Uterus (tissue), 4 donors: ENCODE results near the gene C1orf198. TPM values are rescaled to one million over a fixed set of nuclear protein-coding genes. Genes with fewer than 3 reads are reported as not detected.

Experiments used
- DNase-seq, 2 donors: peaks; one replicate each; pipeline ENCODE4 v3.0.0-alpha.2; 2019 to 2020
- H3K27ac ChIP-seq, 2 donors: fragments of 200-600 bp; sonication (generic); 1 replicate in 1 of 2; 2 replicates in 1 of 2; pipeline ENCODE4 v1.5.1; 2016 to 2018
- H3K27me3 ChIP-seq, 2 donors: fragments of 200-600 bp; sonication (generic); one replicate each; pipeline ENCODE4 v1.5.1; 2018 to 2019; ENCODE audit warnings: control low read depth in 1 of 2
- H3K36me3 ChIP-seq, 2 donors: fragments of 200-600 bp; sonication (generic); one replicate each; pipeline ENCODE4 v1.5.1; 2019; ENCODE audit warnings: control low read depth in 1 of 2
- H3K4me1 ChIP-seq, 2 donors: fragments of 200-600 bp; sonication (generic); one replicate each; pipeline ENCODE4 v1.5.1; 2018 to 2019; ENCODE audit warnings: control low read depth in 1 of 2
- H3K4me3 ChIP-seq, 2 donors: fragments of 200-600 bp; sonication (generic); 1 replicate in 1 of 2; 2 replicates in 1 of 2; pipeline ENCODE4 v1.5.1; 2018 to 2019; ENCODE audit warnings: mild to moderate bottlenecking in 1 of 2
- H3K9me3 ChIP-seq, 2 donors: fragments of 200-600 bp; sonication (generic); one replicate each; pipeline ENCODE4 v1.5.1; 2019; ENCODE audit warnings: control low read depth in 1 of 2
- CTCF ChIP-seq, 4 experiments: fragments of 200-600 bp in 2 of 4; fragments of 450-650 bp in 2 of 4; sonication (generic) in 2 of 4; IDR thresholded peaks; one replicate each; pipeline ENCODE4 v1.5.1; 2016 to 2019; ENCODE audit warnings: antibody characterized with exemption in 4 of 4, mild to moderate bottlenecking in 2 of 4, moderate library complexity in 1 of 4
- POLR2A ChIP-seq, 2 donors: fragments of 450-650 bp; IDR thresholded peaks; one replicate each; pipeline ENCODE4 v1.6.1; 2016; ENCODE audit warnings: antibody characterized with exemption in 2 of 2, mild to moderate bottlenecking in 1 of 2, moderate library complexity in 1 of 2
- intact Hi-C: fragments of 100-400 bp; cut with DNase I; formaldehyde crosslinking; loops from one replicate; pipeline ENCODE4 v1.15.1; 2023; ENCODE audit warnings: low total_unique reads
- total RNA-seq, 4 donors: library from RNA; depleted of rRNA in 3 of 4; stranded (reverse); fragments of >200 nt in 3 of 4; gene quantifications; one replicate each; pipeline versions ENCODE4 v1.1.0 to v1.2.4, GENCODE V29; 2014 to 2023
- donor health status: DM: yes; HTN: yes; CAD: no.

Gene C1orf198
- total RNA-seq, 4 donors from 2014 or later = 41.0 to 80.0 (median 60.8) TPM

DNA sequence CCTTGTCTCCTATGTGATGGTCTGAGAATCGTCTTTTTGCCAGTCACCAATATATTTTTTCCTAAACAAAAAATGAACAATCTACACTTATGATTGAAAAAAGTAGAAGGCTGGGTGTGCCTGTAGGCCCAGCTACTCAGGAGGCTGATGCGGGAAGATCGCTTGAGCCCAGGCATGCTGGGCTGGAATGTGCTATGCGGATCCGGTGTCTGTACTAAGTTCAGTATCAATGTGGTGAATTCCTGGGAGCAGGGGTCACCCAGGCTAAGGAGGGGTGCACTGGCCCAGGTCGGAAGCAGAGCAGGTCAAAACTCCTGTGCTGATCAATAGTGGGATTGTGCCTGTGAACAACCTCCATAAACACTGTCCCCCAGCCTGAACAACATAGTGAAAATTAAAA, 25.7 kb upstream of the C1orf198 start:
- Histone ChIP-seq H3K27ac (no peak overlapping the region), H3K9me3 (no peaks in the 10 kb centered on the region), H3K4me3 (no peak overlapping the region), H3K4me1 (no peaks in the 10 kb centered on the region), H3K27me3 (no peaks in the 10 kb centered on the region), H3K36me3 (no peaks in the 10 kb centered on the region)
- TF ChIP-seq POLR2A (IDR thresholded peaks at IDR 0.05) (no peak), CTCF (IDR thresholded peaks at IDR 0.05) (no peak)
- intact Hi-C loops = no loop called here
- DNase-seq = no peak

GRCh38 chr1:230892018-230892491, 23.7 kb upstream of the C1orf198 start:
- intact Hi-C loops = no loop called here
- Histone ChIP-seq H3K4me3 (no peak overlapping the region), H3K4me1 (no peaks in the 10 kb centered on the region), H3K9me3 (no peaks in the 10 kb centered on the region), H3K27ac (no peak overlapping the region), H3K36me3 (no peaks in the 10 kb centered on the region), H3K27me3 (no peaks in the 10 kb centered on the region)
- no peak for TF ChIP-seq POLR2A (IDR thresholded peaks at IDR 0.05)
- no peak for TF ChIP-seq CTCF (IDR thresholded peaks at IDR 0.05)
- DNase-seq = no peak

- DNase-seq = no peak
- no peaks in the 10 kb centered on the region for H3K27me3 ChIP-seq
- intact Hi-C loops = no loop called here
- no peaks in the 10 kb centered on the region for H3K4me1 ChIP-seq
- H3K36me3 ChIP-seq = no peaks in the 10 kb centered on the region
- no peak overlapping the region for H3K27ac ChIP-seq
- TF ChIP-seq CTCF (IDR thresholded peaks at IDR 0.05) = no peak
- TF ChIP-seq POLR2A (IDR thresholded peaks at IDR 0.05) = no peak
- H3K9me3 ChIP-seq = no peaks in the 10 kb centered on the region
- H3K4me3 ChIP-seq = no peak overlapping the region
Measured at GRCh38 chr1:230891413-230891812, 23.1 kb upstream of the C1orf198 start.

- DNase-seq = no peak
- no peaks in the 10 kb centered on the region for H3K4me1 ChIP-seq
- TF ChIP-seq CTCF (IDR thresholded peaks at IDR 0.05) (no peak), POLR2A (IDR thresholded peaks at IDR 0.05) (no peak)
- no peaks in the 10 kb centered on the region for H3K9me3 ChIP-seq
- no peaks in the 10 kb centered on the region for H3K36me3 ChIP-seq
- no peaks in the 10 kb centered on the region for H3K27me3 ChIP-seq
- H3K27ac ChIP-seq = no peak overlapping the region
- no peak overlapping the region for H3K4me3 ChIP-seq
- intact Hi-C loops = no loop called here
Measured at GRCh38 chr1:230884646-230885045, 16.3 kb upstream of the C1orf198 start.

- no peaks in the 10 kb centered on the region for H3K4me1 ChIP-seq
- intact Hi-C loops = no loop called here
- H3K4me3 ChIP-seq = no peak overlapping the region
- H3K27ac ChIP-seq = peak overlapping the region in 1 of 2 donors; percentile 40
- H3K9me3 ChIP-seq = no peaks in the 10 kb centered on the region
- H3K36me3 ChIP-seq = no peaks in the 10 kb centered on the region
- H3K27me3 ChIP-seq = no peaks in the 10 kb centered on the region
- TF ChIP-seq CTCF (IDR thresholded peaks at IDR 0.05) (no peak), POLR2A (IDR thresholded peaks at IDR 0.05) (no peak)
- peak in 1 of 2 donors; percentile 46 for DNase-seq
Measured at GRCh38 chr1:230883967-230884366, 15.6 kb upstream of the C1orf198 start.
